Psoas muscle (tissue), 8 donors: ENCODE data around the gene TIMM44. TPM values are rescaled to one million over a fixed set of nuclear protein-coding genes. Genes with fewer than 3 reads are reported as not detected.
A peak's percentile ranks its signal among the peaks of the same experiment; 100 is the strongest.
"Not testable (repeated sequence)": the region's sequence is repeated elsewhere in the genome, so short reads cannot be mapped to it uniquely, and the experiment has no call there.

ENCODE experiments used
- ATAC-seq, 4 donors: fragments of 200-7000 bp; cut with Tn5 transposase; one replicate each; pipeline ENCODE4 v1.9.1; 2020; ENCODE audit warnings: moderate library complexity in 3 of 4, mild to moderate bottlenecking in 2 of 4
- DNase-seq, 2 donors: peaks; one replicate each; pipeline ENCODE4 v3.0.0-alpha.2; 2020
- H3K27ac ChIP-seq: fragments of 200-600 bp; one replicate; pipeline ENCODE4 v1.8.0; 2022
- H3K27me3 ChIP-seq, 3 donors: fragments of 200-600 bp in 1 of 3; one replicate each; pipeline versions ENCODE4 v1.6.1 to v1.8.0; 2013 to 2022; ENCODE audit warnings: low read length in 2 of 3, mild to moderate bottlenecking in 2 of 3, moderate library complexity in 1 of 3; ENCODE audit not compliant: insufficient read depth in 3 of 3
- H3K36me3 ChIP-seq, 2 donors: fragments of 200-600 bp in 1 of 2; one replicate each; pipeline versions ENCODE4 v1.6.1 to v1.8.0; 2013 to 2022; ENCODE audit warnings: low read depth in 1 of 2, mild to moderate bottlenecking in 1 of 2, moderate library complexity in 1 of 2; ENCODE audit not compliant: insufficient read depth in 1 of 2
- H3K4me1 ChIP-seq: fragments of 200-600 bp; one replicate; pipeline ENCODE4 v1.8.0; 2022
- H3K4me3 ChIP-seq: fragments of 200-600 bp; one replicate; pipeline ENCODE4 v1.8.0; 2022; ENCODE audit warnings: mild to moderate bottlenecking
- H3K9me3 ChIP-seq: fragments of 200-600 bp; one replicate; pipeline ENCODE4 v1.8.0; 2022
- CTCF ChIP-seq: fragments of 200-600 bp; IDR thresholded peaks from one replicate; pipeline ENCODE4 v1.8.0; 2022; ENCODE audit warnings: antibody characterized with exemption
- WGBS, 3 donors: extraction: QIAGEN DNeasy Blood & Tissue Kit; methylation state at CpG; one replicate each; pipeline versions ENCODE4 v1.1.6 to v1.1.7; 2013; 5-methylcytosine and 5-hydroxymethylcytosine counted together
- intact Hi-C, 2 donors: fragments of 100-400 bp; cut with DNase I; formaldehyde crosslinking; loops; one replicate each; pipeline versions ENCODE4 v1.11.0 to v1.14.2; 2022
- polyA plus RNA-seq, 3 donors: library from polyadenylated mRNA; stranded (reverse); fragments of 200-250 nt; gene quantifications; one replicate each; pipeline ENCODE4 v1.2.3, GENCODE V29; 2013
- total RNA-seq, 4 donors: library from RNA; stranded (reverse); fragmentation: NEBNext Ultra II Directional in 2 of 4; extraction: Animal tissue kit (Norgen Biotek cat#: 25700) in 2 of 4; gene quantifications; one replicate each; pipeline versions ENCODE4 v1.2.1 to v1.2.4, GENCODE V29; 2021 to 2023
- donor health status: healthy with polysubstance abuse.
- donor health status: DM: no; HTN: no; CAD: no; lungs with moderate emphysema.
- donor health status: Bipolar disorder and iron deficiency.
- donor health status: healthy.
- donor health status: DM: yes; HTN: yes; CAD: no.
- donor health status: DM: no; HTN: no; CAD: no.
- donor health status: DM: no; HTN: no; CAD: no.
- donor health status: DM: yes; HTN: yes; CAD: no.

The TIMM44 gene
- total and polyA plus RNA-seq, 7 donors, result 67.0 to 173 (median 95.1) TPM

DNA sequence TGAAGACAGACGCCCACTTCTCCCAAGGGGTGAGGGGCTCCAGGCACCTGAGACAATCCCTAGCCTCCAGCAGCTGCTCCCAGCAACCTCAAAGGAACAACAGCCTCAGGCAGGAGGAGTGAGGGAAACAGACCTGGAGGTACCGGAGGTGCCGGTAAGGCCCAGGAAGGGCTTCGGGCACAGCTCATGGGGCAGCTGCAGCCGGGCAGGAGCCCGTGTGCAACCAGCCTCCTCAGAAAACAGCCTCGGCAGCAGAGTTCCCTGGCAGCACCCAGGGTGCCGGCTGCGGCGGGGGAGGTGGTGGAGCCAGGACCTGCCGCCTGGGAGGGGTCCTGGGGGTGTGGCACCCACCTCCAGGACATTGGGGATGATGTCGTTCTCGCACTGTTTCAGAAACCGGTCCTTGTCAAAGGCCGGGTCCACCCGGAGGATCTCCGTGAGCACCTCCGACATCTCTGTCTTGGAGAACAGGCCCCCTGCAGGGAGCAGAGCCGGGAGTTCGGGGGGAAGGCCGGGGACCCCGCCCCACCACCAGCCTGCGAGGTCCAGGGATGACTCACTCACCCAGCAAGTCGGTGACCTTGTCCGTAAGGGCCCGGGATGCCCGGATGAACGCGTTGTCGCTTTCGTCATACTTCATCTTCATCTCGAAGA is 11.1 kb downstream of the TIMM44 start:
- H3K27me3 ChIP-seq, result no peaks in the 10 kb centered on the region
- H3K27ac ChIP-seq, result no peak overlapping the region
- peaks cover 15% of the 10 kb centered on the region for H3K4me1 ChIP-seq
- 90 to 94% (median 92%) methylated on average over 31 to 32 of the region's 32 CpGs for WGBS, 3 donors
- no peak for TF ChIP-seq CTCF
- no peaks in the 10 kb centered on the region for H3K9me3 ChIP-seq
- H3K36me3 ChIP-seq, result peaks cover 9 to 79% of the 10 kb centered on the region in 2 donors
- intact Hi-C loops, result no loop called here
- H3K4me3 ChIP-seq, result no peak overlapping the region
- ATAC-seq, result no peak
- no peak for DNase-seq

DNA sequence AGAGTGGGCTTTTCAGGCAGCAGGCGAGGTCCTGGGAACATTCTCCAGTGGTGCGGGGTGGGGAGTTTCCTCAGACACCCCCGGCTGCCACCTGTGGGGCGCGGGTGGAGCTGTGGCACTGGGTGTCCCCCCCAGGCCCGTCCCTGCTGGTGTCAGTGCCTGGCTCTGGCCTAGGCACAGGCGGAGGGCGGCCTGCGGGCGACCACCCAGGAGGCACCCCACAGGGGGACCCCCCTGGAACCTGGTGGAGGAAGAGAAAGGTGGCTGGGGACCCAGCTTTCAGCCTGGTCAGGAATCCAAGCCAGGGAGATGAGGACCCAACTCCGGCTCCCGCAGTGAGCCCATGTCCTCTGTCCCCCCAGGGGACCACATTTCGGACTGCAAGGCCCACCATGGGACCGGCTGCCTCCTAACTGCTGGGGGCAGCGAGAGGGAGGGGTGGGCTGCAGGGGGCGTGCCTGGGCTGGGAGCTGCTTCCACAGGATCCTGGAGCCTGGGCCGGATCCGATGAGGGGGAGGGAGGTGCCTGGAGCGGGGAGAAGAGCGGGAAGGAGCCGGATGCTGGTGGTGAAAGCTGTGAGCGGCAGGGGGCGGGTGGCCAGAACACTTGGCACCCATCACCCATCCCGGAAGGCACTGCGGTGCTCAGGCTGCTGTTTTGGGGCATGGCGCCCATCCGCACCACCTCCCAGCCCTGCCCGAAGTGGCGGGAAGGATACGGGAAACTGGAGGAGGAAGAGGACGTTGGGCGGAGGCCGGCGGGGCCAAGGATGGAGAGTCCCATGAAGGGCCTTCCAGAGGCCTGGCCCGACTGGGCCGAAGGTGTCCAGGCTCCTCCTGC is 12.0 kb downstream of the TIMM44 start:
- DNase-seq, result no peak

DNA sequence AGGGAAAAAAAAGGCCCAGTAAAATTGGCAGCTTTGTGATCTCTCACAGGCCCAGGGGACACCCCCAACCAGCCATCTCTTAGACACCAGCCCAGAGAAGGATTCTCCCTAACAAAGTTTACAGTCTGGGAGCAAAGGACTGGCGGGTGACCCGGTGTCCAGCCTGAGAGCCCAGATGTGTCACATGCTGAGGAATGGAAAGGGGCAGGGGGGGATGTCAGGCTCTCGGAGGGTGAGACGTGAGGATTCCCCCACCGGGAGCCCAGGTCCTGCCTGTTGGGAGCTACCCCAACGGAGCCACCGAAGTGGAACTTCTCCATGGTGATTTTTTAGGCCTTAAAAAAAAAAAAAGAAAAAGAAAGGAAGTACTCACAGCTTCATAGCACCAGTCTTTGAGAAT is 12.7 kb downstream of the TIMM44 start:
- no peak for ATAC-seq
- 76 to 85% (median 80%) methylated on average over 7 of the region's 7 CpGs for WGBS, 3 donors
- peak overlapping the region; percentile 14 for H3K27ac ChIP-seq
- no peak overlapping the region for H3K4me3 ChIP-seq
- H3K4me1 ChIP-seq, result peaks cover 23% of the 10 kb centered on the region
- no peaks in the 10 kb centered on the region for H3K9me3 ChIP-seq
- no peak for DNase-seq
- TF ChIP-seq CTCF, result no peak
- no peaks in the 10 kb centered on the region for H3K27me3 ChIP-seq
- H3K36me3 ChIP-seq, result peaks cover 9 to 66% of the 10 kb centered on the region in 2 donors
- intact Hi-C loops, result no loop called here

More for the DNA sequence above, 12.0 kb downstream of the TIMM44 start:
- Histone ChIP-seq H3K27me3 (no peaks in the 10 kb centered on the region), H3K4me3 (no peak overlapping the region), H3K36me3 (peaks cover 9 to 73% of the 10 kb centered on the region in 2 donors), H3K27ac (no peak overlapping the region), H3K4me1 (peaks cover 20% of the 10 kb centered on the region), H3K9me3 (no peaks in the 10 kb centered on the region)
- intact Hi-C loops, result no loop called here
- no peak for TF ChIP-seq CTCF
- WGBS, 3 donors, result 86 to 87% (median 86%) methylated on average over 33 to 36 of the region's 36 CpGs
- no peak for ATAC-seq

- Histone ChIP-seq H3K27ac (peak overlapping the region; percentile 50), H3K36me3 (peaks cover 9 to 59% of the 10 kb centered on the region in 2 donors), H3K4me1 (peaks cover 23% of the 10 kb centered on the region)
- H3K9me3 ChIP-seq, H3K4me3 ChIP-seq, H3K27me3 ChIP-seq, ATAC-seq, DNase-seq, intact Hi-C loops: not testable (repeated sequence)
- WGBS, 3 donors, result 77 to 87% (median 78%) methylated on average over 5 to 11 of the region's 11 CpGs
Observed at GRCh38 chr19:7930030-7930429, 13.4 kb downstream of the TIMM44 start.
